ENCODE data around the gene SLC6A18.
"Not testable (repeated sequence)": the region's sequence is repeated elsewhere in the genome, so short reads cannot be mapped to it uniquely, and the experiment has no call there.

SLC6A18 gene

DNA sequence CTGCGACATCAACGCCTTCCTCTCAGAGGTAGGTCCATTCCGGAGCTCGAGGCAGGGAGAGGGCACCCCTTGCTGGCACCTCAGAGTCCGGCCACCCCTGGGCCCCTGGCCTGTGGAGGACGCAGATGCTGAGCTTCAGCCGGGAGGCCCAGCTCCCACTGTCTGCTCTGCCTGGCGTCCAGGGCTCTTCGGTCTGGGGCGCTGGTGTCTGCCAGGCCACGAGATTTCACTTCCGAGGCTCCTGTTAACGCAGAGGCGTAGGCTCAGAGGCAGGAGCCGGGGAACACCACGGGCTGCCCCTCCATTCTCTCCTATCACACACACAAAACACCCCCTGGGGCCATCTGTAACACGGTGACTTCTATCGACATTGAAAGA is 8.3 kb upstream of the SLC6A18 start:
- no peak for DNase-seq

DNA sequence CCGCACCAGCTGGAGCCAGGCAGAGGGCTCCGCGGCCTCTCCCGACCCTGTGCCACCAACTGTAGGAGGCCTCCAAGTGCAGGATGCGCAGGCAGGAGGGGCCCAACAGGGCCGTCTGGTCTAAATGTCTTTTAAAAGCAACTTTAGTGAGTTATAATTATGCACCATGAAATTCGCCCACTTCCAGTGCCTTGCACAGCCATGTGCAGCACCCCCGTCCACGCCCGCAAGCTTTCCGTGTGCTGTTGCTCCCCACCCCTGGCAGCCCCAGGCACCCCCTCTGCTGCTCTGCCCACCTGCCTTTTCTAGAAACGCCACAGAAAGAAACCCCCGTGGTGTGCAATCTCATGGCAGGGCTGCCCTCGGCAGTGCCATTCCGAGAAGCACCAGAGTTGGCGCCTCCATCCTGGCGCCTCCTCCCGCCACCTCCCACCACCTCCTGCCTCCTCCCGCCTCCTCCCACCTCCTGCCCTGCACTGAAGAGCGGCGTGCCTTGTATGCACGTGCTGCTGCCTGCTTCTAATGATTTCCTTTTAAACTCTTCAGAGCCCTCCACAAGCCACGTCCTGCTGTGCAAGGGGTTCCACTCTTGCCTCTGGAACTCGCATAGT is 7.5 kb upstream of the SLC6A18 start:
- no peak for DNase-seq

DNA sequence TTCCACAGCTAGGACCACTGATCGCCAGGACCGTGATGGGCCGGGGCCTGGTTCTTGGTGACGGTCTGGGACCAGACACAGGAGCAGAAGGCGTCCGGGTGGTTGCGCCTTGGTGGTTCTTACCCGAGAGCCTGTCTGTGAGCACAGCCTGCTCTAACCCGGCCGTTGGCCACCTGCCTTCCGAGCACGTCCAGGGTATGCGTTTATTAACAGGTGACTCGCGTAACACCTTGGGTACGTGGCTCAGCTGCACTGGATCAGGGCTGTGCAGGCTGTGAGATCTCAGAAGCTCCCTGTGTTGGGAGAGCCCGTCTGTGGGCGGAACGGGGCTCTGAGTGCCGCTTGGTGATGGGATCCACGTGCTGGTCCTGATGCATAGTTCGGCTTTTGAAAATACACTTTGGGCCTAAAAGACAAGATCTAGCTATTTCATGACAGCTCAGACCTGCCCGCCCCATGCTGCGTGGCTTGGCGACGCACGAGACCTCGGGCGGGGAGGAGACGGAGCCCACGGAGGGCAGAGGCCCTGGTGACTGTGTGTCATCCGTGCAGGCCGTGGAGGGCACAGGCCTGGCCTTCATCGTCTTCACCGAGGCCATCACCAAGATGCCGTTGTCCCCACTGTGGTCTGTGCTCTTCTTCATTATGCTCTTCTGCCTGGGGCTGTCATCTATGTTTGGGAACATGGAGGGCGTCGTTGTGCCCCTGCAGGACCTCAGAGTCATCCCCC is 6.7 kb upstream of the SLC6A18 start:
- no peak for DNase-seq

DNA sequence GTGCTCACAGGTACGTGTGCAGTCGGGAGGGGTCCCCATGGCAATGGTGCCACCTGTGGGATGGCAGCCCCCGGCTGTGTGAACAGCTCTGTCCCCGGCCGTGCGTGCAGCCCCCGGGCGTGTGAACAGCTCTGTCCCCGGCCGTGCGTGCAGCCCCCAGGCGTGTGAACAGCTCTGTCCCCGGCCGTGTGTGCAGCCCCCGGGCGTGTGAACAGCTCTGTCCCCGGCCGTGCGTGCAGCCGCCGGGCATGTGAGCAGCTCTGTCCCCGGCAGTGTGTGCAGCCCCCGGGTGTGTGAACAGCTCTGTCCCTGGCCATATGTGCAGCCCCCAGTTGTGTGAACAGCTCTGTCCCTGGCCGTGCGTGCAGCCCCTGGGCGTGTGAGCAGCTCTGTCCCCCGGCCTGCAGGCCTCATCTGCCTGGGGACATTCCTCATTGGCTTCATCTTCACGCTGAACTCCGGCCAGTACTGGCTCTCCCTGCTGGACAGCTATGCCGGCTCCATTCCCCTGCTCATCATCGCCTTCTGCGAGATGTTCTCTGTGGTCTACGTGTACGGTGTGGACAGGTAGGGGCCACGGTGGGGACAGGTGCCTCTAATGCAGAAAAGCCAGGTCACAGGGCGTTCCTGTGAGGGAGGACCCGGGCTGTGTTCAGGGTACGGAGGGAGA is 5.9 kb upstream of the SLC6A18 start:
- DNase-seq: no peak

DNA sequence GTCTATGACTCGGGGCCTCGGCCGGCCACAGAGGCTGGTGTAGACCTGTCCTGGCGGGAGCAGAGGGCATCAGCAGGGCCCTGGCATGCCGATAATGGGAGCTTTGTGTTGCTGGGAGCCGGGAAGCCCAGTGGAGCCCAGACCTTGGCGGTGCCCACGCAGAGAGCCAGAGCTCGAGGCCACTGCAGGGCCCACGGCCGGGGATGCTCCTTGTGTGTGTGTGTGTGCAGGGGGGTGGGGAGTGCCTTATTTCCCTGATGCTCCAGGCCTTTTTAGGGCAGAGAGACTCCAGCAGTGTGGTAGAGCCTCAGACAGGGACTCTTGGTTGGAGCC is 5.4 kb upstream of the SLC6A18 start:
- no peak for DNase-seq

DNA sequence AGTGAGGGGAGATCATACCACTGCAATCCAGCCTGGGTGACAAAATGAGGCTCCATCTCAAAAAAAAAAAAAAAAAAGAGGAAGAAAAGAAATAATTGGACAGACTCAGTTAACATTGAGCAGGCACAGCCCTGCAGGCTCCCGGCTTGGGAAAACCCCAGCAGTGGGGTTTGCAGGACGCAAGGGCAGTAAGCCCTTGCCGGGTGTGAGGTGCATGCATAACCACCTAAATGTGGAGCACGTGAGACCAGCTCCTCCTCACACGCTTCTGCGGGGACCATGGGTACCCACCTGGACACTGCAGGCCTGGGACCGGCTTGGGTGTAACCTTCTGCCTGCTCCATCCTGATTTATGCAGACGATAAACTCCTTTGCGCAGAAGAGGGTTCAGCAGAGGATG is 4.8 kb upstream of the SLC6A18 start:
- no peak for DNase-seq

DNA sequence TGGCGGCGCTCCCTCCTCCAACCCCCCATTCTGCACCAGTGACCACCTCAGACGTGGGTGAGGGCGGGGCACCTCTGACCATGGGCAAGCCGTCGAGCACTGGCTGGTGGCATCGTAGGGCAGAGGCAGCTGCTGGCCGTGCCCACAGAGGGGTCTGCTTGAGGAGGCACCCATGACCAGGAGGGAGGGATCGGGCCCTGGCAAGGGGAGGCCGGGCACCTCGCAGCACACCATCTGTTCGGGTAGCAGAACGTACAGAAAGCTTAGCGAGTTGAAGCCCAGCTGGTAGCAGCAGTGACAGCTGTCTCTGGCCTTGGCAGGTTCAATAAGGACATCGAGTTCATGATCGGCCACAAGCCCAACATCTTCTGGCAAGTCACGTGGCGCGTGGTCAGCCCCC is 4.3 kb upstream of the SLC6A18 start:
- no peak for DNase-seq

DNA sequence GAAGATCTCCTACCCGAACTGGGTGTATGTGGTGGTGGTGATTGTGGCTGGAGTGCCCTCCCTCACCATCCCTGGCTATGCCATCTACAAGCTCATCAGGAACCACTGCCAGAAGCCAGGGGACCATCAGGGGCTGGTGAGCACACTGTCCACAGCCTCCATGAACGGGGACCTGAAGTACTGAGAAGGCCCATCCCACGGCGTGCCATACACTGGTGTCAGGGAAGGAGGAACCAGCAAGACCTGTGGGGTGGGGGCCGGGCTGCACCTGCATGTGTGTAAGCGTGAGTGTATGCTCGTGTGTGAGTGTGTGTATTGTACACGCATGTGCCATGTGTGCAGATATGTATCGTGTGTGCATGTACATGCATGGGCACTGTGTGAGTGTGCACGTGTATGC is 3.5 kb upstream of the SLC6A18 start:
- DNase-seq: no peak

DNA sequence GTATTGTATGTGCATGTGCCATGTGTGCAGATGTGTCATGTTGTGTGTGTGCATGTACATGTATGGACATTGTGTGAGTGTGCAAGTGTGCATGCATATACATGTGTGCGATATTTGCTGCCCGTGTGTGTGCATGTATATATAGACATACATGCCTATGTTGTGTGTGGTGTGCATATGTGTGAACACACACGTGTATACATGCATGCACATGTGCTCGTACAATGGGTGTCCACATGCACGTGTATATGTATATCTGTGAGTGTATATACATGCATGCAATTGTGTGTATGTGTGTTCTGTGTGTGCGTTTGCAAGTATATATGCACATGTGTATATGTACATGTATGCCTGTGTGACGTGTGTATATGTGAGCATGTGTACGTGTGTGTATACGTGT is 3.0 kb upstream of the SLC6A18 start:
- no peak for DNase-seq

DNA sequence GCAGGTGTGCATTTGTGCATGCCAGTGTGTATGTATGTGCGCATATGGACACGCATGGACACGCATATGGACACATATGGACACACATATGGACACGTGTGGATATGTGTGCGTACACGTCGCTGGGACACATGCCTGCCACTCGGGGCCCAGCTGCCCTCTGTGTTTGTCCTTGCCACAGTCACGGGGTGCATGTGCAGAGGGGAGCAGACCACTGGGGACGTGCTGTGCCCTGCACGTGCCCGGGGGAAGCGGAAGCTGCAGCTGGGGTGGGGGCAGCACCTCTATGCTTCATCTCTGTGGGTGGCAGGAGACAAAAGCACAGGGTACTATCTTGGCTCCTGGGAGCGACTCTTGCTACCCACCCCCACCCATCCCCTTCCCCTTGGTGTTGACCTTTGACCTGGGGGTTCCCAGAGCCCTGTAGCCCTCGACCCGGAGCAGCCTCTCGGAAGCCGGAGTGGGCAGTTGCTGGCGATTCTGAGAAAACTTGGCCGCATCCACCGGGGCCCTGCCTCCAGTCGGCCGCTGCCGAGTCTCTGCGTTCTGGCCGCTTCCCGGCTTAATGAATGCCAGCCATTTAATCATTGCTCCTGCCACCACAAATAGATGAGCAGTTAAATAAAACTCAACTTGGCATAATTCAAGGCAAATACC is 2.4 kb upstream of the SLC6A18 start:
- DNase-seq: no peak

DNA sequence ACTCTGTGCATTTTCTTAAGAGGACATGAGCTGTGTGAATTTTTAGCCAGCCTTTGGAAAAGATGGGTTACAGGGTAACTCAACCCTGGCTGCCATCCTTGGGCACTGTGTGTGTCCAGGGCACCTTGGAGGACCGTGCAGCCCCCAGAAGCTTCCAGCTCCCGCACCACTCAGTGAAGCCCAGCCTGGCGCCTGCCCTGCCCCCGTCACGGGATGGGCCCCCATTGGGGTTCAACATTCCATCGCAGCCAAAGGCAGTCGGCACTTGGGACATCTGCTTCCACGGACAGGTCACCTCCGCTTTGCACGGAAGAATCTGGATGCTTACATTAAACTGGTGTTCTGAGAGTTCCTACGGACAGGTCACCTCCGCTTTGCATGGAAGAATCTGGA is 1.9 kb upstream of the SLC6A18 start:
- no peak for DNase-seq

DNA sequence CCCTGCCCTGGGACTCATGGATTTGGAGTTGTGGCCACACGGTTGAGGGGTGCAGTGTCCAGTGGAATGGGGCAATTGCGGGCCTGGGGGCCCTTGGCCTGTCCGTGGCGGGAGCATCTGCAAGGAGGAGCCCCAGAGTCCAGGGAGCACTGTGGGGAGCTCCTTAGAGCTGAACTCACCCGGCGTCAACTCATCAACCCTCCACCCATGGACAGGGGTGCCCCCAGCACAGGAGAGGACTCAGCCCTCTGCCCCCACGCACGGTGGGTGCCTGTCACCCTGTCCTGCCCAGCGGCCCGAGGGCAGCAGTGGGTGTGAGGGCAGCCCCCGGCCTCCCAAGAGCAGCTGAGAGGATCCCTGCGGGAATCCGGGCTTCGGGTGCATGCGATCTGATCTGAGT is 550 bp upstream of the SLC6A18 start:
- DNase-seq: no peak

DNA sequence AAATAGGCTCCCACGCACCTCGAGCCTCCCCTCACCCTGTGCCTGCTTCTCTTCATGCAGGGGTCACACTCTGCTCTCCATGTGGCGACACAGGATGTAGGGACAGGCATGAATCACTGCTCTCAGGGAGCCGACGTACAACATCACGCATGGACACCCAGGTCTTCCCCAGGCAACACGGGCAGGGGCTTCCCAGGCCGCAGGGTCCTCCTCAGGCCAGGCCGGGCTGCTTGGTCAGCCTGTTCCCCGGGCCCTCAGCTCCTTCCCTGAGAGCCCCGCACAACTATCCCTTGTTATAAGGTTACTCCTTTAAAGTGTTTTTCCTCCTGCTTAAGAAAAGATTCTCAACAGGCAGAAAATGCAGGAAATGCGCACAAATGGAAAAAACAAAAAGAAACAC is 1.1 kb downstream of the SLC6A18 start:
- DNase-seq: no peak

DNA sequence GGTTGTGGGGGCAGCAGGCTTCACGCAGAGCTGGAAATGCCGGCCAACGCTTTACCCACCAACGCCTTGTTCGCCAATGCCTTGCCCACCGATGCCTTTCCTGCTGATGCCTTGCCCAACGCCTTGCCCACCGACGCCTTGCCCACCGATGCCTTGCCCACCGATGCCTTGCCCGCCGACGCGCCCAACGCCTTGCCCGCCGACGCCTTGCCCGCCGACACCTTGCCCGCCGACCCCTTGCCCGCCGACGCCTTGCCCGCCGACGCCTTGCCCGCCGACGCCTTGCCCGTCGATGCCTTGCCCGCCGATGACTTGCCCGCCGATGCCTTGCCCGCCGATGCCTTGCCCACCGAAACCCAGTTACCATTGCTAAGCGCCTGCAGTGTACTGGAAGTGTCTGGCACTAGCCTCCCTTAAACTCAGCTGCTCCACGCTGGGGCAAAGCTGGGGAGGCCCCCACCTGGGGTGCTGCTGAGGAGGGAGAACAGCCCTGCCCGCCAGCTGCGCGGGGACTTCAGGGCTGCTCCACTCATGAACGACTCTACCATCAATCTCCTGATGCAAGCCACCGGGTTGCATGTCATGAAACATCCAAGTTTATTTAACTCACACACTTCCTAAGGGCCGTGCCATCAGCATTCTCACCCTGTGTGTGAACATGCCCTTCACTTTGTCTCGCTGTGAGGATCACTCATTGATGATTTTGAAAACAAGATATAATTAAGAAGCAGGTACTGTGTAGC is 1.8 kb downstream of the SLC6A18 start:
- no peak for DNase-seq

DNA sequence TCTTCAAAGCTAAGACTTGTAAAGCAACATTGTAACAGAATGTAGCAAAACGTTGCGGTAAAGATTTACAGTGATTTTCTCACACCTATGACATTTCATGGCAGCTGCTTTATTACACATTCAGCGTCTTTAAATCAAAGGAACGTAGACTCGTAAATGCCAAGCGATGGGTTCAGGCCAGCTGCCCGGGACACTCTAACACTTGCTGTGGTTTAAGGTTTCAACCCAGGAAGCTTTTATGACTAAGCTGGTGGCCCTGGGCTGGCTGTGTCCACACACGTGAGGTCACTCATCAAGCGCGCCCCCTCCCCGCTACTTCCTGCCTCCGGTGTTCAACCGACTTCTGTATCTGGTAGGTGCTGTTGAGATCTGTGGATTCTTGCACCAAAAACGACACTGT is 2.5 kb downstream of the SLC6A18 start:
- DNase-seq: no peak

DNA sequence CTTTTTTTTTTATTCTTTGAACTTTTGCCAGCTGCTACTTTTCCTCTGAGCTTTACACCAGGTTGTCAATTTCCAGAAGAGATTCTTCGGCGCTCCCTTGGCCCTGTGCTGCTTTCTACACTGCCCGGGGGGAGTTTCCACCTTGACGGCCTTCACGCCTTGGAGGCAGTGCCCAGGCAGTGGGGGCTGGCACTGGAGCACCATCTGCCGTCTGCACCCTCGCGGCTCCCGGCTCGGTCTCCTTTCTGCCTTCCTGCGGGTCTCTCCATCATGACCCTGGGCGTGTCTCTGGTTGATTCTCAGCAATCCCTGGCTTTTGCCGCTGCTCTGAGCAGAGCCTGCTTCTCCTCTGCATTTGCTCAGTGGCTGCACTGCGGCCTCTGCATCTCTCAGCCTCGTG is 2.9 kb downstream of the SLC6A18 start:
- no peak for DNase-seq

DNA sequence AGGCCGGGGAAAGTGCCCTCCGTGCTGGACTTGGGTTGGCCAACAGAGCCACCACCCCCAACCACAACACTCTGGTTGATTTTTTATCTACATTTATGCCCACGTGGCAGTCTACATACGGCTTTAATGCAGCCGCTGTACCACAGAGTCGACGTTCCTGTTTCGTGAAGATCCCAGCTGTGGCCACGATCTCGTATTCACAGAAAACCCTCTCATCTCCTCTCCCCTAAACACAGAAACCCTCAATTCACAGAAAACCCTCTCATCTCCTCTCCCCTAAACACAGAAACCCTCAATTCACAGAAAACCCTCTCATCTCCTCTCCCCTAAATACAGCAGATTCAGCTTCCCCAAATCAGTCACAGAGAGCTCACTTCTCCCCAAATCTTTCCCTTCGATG is 3.8 kb downstream of the SLC6A18 start:
- not testable (repeated sequence) for DNase-seq

DNA sequence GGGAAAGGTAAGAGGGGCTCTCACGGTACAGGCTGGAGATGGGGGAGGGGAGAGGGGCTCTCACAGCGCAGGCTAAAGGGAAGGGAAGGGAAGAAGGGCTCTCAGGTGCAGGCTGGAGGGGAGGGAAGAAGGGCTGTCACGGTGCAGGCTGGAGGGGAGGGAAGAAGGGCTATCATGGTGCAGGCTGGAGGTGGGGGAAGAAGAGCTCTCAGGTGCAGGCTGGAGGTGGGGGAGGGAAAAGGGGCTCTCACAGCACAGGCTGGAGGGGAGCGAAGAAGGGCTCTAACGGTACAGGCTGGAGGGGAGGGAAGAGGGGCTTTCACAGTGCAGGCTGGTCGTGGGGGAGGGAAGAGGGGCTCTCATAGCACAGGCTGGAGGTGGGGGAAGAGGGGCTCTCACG is 4.6 kb downstream of the SLC6A18 start:
- no peak for DNase-seq

DNA sequence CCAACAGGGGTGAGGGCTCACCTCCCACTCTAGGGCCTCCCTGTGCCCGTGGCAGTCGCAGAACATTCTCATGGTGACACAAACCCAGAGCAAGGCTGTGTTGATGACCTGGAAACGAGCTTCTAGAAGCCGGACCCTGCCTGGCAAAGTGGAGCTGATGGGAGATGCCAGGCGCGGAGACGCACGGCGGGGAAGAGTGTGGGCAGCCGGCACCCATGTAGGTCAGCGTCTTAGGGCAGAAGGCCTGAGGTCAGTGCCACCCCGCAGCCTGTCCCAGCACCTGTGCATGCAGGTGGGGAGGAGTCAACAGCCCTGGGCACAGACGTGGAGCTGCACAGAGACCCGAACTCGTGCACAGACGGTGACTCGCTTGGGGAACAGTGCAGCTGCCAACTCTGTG is 5.4 kb downstream of the SLC6A18 start:
- no peak for DNase-seq

DNA sequence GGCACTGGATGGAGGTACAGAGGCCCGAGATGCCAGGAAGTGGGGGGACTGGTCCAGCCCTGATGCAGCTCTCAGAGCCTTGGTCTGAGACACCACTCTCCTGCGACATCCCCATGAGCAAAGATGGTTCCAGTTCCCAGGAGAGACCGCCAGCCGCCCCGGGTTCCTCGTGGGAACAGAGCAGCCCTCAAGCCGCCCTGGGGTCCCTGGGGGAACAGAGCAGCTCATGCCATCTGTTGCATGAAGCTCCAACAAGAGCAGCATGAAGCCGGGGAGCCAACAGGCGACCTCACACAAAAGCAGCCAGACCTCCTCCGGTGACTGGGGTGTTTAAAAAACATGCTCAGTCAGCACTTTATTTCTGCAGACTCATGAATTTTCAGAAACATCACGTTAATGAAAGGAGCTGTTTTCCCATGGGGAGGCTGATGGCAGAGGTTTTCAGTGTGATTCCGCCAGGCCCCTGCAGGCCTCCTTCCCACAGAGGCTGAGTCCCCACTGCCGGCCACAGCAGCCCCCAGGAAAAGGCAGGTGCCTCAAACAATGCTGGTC is 6.2 kb downstream of the SLC6A18 start:
- DNase-seq: no peak

DNA sequence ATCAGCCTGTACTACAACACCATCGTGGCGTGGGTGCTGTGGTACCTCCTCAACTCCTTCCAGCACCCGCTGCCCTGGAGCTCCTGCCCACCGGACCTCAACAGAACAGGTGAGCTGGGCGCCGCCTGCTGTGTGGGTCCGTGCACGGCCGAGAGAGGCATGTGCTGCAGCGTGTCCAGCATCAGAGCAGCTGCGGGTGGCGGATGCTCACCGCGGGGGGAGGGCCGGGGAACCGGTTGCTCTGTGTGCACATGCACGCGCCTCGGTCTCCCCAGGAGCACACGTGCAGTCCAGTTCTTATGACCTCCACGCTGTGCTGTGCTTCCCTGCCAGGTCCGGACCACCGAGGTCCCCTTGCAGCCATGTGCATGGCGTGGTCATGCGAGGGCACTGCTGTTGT is 7.6 kb downstream of the SLC6A18 start:
- no peak for DNase-seq

DNA sequence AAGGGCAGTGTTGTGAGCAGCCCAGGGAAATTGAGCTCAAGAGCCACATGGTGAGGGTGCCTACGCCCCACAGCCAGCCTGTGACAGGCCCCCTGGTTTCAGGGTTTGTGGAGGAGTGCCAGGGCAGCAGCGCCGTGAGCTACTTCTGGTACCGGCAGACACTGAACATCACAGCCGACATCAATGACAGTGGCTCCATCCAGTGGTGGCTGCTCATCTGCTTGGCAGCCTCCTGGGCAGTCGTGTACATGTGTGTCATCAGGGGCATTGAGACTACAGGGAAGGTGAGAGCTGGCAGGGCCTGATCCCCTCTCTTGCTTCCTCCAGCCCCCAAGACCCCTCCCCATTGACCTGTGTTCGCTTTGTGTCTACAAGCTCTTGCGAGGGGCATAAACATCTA is 10.2 kb downstream of the SLC6A18 start:
- DNase-seq: no peak

DNA sequence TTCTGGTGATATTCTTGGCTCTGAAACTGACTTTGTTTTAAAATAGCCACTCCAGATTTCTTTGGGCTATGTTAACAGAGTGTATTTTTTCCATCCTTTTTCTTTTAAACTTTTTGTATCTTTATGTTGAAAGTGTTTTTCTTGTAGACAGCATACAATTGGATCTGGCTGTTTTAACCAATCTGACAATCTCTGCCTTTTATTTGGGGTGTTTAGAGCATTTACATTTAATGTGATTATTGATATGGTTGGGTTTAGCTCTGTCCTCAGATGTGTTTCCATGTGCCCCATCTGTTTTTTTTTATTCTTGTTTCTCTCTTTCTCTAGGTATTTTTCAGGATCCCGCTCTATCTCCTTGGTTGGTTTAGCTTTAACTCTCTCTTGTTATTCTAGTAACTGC is 10.7 kb downstream of the SLC6A18 start:
- no peak for DNase-seq

All from midbrain (tissue), 1 donor.